ENCODE measurements around the gene IGFL1.
"Not testable (repeated sequence)": the region's sequence is repeated elsewhere in the genome, so short reads cannot be mapped to it uniquely, and the experiment has no call there.

IGFL1 gene

GRCh38 chr19:46273931-46274330 is 44.4 kb downstream of the IGFL1 start:
- DNase-seq: not testable (repeated sequence)

- no peak for DNase-seq
Measured at GRCh38 chr19:46279177-46279576, 49.6 kb downstream of the IGFL1 start.

All from inflammatory macrophage treated with lipopolysaccharide for 1 hour (primary cell).